Left forelimb (tissue), 1 donor: ENCODE measurements around the gene PTMA.
"Not testable (repeated sequence)": the region's sequence is repeated elsewhere in the genome, so short reads cannot be mapped to it uniquely, and the experiment has no call there.

Experiments
- DNase-seq: peaks from one replicate; pipeline ENCODE4 v3.0.0-alpha.2; 2018; ENCODE audit warnings: low spot score

The PTMA gene

DNA sequence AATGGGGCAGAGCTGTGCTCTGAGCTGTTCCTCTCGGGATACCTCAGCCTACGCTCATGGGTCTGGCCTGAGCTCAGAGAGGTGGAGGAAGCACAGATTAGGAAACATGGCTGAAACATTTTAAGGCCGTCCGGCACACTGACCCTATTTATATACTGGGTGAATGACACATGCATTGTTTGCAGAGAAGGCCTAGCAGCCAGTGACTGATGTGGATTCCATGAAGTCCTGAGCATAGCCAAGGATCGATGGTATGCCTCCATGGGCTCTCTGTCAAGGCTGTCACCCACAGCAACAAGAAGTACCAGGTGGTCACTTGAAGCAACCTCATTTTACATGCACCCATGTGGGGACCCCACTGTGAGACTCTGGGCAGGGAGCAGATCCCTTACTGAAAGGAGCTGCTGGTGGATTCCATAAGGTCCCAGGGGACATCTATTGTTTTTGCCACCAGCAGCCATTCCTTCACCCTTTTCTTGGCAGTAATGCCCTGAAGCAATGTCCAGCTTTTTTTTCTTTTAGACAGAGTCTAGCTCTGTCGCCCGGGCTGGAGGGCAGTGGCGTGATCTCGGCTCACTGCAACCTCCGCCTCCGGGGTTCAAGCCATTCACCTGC, 8.4 kb downstream of the PTMA start:
- DNase-seq = no peak

DNA sequence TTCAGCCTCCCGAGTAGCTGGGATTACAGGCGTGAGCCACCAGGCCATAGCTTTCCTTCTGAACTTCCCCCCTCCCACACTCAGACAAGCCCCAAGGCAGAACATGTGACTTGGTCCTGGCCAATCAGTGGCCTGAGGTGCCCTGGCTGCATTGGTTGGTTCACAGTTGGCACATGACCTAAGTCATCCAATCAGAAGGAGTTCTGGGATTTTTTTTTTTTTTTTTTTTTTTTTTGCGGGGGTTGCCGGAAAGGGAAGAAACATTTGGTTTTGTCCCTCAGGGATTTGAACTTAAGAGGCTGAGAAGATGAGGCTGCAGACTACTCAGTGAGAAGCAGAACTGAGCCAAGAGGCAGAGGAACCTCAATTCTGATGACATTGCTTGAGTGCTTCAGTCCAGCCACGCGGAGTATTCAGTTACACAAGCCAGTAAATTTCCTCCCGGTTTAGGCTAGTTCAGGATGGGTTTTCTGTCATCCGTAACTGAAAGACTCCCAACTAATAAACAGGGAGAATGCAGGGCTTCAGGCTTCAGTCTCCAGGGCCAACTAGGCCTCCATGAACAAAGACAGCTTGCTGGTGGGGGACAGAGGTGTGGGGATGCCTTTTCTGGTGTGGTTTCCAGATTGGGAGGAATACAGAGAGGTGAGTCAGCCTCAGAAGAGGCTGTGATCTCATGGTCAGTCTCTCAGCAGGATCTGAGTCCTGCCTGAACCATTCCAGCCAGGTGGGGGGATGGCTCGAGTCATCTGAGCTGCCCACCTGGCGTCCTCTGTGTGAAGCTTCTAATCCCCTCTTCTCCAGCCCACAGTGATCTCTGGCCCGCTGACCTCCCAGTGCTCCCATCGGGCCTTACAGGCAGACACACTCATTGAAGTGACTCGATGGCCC, 9.2 kb downstream of the PTMA start:
- no peak for DNase-seq

DNA sequence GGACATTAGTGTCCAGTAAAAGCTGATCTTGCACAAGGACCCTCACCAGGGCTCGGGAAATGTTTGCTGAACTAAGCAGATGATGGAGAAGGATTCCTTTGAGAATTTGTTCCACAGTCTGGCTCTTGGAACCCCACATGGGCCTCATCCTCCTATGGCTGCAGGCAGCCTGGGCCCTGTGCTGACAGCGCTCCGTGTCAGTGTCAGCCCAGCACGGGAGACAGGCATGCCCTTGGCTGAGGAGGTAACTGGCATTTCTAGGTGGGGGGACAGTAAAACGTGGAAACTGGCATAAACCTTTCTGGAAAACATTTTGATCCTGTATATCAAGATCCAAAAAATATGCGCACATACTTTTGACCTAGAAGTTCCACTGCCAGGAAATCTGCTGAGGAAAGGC, 10.5 kb downstream of the PTMA start:
- DNase-seq = no peak

DNA sequence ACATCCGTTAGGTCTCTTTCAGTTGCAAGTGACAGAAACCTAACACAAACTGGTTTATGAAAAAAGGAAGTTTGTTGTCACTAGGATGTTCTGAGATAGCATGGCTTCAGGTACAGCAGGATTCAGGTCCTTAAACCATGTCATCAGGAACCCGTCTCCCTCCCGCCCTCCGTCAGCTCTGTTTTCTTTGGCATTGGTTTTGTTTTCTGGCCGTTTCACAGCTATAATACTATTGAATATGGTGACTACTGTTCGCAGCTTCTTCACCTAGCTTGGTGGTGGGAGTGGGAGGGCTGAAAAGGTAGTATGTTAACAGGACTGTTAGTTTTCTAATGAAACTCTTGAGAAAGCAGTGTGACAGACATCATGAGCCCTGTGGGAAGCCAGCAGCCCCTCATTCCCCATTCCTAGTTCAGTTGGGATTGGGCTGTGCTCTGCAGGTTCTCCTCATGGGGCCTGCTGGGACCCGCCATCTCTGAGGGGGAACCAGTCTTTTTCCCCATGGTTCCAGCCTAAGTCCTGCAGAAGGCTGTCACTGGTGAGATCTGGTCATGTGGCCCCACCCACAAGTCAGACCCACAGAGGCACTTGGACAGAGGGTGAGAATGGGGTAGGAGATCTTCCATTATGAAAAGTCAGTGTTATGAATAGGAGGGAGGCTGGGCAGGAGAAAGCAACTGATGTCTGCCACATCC, 12.1 kb downstream of the PTMA start:
- no peak for DNase-seq

DNA sequence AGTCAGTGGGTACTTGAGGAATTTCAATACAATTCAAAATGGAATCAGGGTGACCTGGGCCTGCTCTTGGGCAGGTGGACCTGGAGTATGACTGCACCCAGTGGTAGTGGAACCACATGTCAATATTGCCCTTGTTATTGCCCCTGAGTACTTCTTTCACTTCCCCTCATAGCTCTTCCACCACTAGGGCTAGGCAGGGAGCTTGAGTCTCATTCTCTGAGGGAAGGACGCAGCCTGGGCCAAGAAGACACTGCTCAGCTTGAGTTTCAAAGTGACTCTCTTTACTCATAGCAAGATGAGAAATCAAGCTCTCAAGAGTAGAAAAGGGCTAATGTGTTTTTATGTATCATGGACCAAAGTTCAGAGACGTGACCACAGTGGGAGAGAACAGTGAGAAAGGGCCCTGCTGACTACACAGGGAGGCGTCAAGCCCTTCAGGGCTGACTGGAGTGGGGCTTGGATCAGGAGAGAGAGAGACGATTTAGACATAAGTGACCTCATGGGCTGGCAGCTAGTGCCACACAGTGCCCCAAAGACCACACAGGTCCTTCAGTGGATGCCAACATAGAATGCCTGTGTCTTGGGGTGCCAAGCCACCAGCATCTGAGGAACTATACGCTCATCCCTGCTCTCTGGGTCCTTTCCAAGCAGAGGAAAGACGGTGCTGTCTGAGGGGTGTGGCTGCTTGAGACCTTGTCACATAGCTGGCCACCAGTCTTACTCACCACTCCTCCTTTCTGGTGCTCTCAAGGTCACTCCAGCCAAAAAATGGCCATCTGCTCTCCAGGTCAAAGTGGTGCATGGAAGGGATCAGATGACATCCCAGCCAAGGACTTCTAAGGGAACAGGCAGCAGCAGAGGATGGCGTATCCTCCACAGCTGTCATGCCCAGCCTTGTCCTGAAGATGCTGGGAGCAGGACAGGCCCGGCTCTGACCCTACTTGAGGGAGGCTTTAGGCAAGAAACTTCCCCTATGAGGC, 13.0 kb downstream of the PTMA start:
- no peak for DNase-seq

DNA sequence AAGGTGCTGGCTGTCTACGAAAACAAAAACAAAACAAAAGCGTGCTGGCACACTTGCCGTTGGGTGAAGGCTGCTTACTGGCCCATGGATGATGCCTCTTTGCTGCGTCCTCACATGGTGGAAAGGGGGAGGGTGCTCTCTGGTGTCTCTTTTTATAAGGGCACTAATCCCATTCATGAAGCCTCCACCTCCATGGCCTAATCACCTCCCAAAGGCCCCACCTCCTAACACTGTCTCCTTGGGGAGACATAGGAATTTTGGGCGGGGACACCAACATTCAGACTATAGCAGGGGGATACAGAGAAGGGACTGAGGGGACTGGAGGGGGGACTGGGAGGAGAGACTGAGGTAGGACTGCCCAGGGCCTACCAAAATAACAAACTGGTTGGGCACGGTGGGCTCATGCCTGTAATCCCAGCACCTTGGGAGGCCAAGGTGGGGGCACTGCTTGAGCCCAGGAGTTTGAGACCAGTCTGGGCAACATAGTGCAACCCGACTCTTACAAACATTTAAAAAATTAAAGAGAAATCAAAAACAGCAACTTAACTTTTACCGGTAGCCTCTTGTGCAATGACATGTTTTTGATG, 14.5 kb downstream of the PTMA start:
- no peak for DNase-seq

DNA sequence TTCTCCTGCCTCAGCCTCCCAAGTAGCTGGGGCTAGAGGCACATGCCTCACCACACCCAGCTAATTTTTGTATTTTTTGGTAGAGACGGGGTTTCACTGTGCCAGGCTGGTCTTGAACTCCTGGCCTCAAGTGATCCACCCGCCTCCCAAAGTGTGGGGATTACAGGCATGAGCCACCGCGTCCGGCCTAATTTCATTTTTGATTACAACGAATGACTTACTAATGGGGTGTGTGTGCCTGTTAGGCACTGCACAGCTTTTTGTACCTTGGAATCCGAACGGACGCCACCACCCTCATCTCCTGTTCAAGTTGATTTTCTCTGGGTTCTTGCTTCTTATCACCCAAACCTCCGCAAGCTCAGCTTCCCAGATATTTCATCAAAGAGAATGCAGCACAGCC, 17.2 kb downstream of the PTMA start:
- DNase-seq = no peak

DNA sequence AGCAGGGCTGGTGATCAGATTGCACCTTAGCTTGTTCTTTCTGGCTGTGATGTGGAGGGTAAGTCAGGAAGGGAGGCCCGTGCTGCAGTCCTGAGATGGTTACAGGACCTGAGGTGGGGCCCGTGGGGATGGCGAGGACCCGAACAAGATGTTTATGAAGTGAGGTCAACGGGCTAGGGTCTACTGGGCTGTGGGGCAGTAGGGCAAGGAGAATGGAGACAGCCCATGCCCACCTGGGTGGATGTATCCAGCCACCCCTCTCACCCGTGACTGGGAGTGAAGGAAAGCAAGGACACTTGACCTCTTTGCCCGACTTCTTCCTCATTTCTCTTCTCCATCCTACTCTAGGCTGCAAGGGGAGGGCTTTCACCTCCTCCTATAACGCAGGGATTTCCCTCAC, 18.0 kb downstream of the PTMA start:
- DNase-seq = no peak

DNA sequence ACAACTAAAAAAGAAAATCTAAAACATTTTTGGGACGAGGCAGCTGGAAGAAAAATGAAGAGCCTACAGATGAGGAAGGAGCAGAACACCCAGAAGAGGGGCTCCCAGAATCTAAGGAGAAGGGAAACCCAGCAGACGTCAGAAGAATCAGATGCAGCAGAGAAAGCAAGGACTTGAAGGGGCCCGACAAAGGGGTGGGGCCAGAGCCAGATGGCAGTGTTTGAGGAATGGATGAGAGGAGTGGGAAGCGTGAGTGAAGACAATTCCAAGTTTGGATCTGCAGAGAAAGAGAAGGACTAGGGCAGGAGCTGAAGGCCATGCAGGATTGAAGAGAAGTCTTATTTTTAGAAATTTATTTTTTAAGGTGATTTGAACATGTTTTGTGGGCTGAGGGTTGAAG, 19.3 kb downstream of the PTMA start:
- no peak for DNase-seq

DNA sequence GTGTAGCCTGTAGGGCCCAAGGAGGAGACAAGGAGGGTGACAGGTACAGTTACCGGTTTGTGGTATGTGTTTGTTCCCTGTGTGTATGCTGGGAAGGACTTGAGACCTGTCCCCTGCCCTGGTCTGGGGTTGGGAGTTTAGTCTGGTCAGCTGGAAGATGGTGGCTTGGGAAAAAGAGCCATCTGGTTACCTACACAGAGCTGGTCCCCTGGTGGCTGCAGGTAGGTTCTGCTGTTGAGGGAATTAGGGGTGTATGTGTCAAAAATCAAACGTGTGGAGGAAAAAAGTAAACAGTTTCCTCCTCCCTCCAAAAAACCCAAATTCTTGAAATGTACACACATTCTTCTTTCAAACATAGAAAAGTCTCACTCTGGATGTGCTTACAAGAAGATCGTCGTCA, 24.3 kb downstream of the PTMA start:
- no peak for DNase-seq

DNA sequence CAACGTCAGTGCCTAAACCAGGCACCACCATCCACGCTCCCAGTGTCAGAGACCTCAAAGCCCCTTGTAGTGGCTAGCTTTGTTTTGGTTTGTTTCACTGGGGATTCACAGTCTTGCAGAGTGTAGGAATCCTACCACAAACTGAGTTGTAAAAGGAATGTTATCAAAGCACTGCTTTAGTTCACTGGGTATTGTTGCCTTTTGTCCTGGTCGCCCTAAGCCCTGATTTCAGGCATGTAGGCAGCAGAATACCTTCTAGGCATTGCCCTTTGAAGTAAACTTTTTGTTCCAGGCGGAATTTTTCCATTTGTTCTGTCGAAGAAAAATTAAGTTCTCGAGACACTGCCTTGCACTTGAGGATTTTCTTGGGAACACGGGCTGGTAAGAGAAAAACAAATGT, 29.4 kb downstream of the PTMA start:
- DNase-seq = no peak

DNA sequence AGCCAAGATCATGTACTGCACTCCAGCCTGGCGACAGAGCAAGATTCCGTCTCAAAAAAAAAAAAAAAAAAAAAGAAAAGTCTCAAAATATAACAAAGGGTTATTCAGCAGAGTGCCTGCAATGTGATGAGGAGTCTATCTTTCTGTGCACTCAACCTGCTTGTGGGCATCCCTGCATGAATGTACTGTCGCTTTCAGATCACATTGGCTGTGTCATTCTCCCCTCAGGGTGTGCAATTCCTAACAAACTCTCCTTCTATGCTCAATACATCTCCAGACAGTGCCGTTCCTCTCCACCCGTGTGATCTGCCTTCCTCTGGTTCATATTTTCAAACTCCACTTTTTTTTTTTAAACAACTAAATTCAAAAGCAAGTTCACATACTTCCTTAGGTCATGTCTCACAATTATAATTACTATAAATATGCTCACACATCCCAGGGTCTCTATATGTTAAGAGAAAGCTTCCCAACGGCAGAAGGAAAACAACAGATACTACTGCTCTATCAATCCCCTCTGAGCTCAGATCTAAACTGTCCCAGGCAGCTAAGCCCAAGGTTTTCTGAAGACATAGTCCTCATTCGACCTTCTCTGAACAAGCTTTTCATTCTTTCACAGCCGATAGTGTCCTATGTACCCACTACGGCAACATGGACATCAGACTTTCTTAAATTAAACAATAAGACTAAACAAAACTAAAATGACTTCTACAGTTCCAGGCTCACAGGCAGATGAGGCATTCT, 35.2 kb downstream of the PTMA start:
- no peak for DNase-seq

DNA sequence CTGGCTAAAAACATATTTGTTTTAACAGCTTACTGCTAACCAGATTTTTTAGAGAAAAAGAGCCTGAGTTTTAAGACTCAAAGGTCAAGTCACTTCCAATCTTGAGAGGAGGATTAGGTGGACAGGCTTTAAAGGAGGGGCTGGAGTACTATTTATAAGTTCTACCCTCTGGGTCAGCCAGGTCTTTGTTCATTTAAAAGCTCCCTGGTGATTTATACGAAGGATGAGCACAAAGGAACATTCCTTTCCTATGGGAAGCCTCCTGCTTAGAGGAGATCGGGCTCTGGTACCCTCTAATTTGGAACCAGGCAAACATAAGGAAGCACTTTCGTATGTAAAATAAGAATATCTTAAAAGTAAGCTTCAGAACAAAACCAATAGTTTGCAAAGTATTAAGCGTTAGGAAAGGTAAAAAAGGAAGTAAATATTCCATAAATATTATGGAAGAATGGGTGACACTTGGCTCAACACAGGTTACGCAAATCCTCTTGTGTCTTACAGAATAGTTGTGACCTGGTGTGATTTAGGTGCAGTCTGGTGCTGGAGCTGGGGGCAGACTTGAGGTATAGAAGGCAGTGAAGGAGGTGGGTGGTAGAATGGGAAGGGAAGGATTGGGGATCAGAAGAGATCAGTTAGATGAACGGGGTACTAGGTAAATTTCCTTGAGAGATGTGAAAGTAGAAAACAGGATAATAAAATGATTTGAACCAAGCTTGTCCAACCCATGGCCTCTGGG, 37.1 kb downstream of the PTMA start:
- no peak for DNase-seq

DNA sequence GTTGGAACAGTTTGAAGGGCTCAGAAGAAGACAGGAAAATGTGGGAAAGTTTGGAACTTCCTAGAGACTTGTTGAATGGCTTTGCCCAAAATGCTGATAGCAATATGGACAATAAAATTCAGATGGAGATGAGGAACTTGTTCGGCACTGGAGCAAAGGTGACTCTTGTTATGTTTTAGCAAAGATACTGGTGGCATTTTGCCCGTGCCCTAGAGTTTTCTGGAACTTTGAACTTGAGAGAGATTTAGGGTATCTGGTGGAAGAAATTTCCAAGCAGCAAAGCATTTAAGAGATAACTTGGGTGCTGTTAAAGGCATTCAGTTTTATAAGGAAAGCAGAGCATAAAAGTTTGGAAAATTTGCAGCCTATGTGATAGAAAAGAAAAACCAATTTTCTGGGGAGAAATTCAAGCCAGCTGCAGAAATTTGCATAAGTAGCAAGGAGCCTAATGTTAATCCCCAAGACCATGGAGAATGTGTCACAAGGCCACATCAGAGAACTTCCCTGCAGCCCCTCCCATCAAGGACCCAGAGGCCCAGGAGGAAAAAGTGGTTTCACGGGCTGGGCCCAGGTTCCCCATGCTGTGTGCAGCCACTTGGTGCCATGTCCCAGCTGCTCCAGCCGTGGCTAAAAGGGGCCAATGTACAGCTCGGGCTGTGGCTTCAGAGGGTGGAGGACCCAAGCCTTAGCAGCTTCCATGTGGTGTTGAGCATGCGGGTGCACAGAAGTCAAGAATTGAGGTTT, 40.0 kb downstream of the PTMA start:
- not testable (repeated sequence) for DNase-seq

DNA sequence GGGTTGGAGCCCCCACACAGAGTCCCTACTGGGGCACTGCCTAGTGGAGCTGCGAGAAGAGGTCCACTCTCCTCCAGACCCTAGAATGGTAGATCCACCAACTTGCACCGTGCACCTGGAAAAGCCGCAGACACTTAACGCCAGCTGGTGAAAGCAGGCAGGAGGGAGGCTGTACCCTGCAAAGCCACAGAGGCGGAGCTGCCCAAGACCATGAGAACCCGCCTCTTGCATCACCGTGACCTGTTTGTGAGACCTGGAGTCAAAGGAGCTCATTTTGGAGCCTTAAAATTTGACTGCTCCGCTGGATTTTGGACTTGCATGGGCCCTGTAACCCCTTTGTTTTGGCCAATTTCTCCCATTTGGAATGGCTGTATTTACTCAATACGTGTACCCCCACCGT, 40.7 kb downstream of the PTMA start:
- DNase-seq = not testable (repeated sequence)

DNA sequence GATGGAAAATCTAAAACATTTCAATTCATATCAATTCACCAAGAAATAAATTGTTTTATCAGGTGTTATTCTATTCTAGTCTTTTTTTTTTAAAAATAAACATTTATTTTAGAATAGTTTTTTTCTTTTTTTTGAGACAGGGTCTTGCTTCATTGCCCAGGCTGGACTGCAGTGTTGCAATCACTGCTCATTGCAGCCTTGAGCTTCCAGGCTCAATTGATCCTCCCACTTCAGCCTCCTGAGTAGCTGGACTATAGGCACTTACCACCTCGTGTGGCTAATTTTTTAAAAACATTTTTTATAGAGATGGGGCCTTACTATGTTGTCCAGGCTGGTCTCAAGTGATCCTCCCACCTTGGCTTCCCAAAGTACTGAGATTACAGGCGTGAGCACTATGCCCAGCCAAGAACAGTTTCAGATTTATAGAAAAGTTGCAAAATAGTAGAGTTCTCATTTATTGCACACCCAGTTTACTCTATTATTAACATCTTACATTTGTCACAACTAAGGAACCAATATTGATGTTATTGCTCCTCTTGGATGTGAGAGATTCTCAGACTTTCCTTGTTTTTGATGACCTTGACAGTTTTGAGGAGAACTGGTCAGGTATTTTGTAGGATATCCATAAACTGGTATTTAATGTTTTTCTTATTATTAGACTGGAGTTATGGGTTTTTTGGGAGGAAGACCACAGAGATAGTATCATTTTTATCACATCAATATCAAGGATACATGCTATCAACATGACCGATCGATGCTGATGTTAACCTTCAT, 42.9 kb downstream of the PTMA start:
- no peak for DNase-seq

DNA sequence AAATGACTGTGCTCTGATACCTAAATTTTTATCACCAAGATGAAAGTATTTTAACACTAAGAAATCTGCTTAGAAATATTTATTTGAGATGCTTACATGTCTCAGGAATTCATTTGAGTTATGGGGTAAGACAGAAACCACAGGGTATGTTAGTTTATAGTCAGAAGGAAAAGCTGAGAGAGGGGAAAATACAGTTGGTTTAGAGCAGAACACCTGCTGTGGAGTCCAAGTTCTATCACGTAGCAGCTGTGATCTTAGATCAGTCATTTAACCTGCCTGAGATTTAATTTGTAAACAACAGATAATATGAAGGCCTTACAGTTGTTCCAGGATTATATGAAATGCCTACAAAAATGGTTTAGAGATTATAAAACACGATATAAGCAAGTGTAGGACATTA, 43.7 kb downstream of the PTMA start:
- no peak for DNase-seq

DNA sequence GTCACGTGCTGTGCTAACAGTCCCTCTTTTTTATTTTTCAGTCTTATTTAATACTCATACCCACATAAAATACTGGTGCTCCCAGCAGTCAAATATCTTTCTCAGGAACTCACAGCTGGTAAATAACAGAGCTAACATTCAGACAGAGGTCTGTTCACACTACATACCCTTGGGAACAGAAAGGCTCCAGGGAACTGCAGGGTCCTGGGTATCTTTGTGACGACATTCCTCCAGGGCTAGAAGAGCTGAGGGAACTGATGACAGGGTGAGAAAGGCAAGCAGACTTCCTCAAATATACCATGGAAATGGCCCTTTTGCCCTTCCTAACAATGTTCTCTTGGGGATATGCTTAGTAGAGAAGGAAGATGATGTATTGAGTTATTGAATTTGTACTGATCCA, 53.4 kb downstream of the PTMA start:
- no peak for DNase-seq
